H9 (cell line): ENCODE measurements around the gene NAXD. TPM values are rescaled to one million over a fixed set of nuclear protein-coding genes. Genes with fewer than 3 reads are reported as not detected.

Experiments used
- DNase-seq: peaks from one replicate; pipeline ENCODE4 v3.0.0-alpha.2; 2017
- H2AFZ ChIP-seq: one replicate; pipeline ENCODE4 v1.6.1; 2013; ENCODE audit warnings: mild to moderate bottlenecking, low read length, control low read depth, moderate library complexity
- H2AK5ac ChIP-seq: 2 replicates; pipeline ENCODE4 v1.6.1; 2013; ENCODE audit warnings: low read length, control low read depth, mixed read lengths; ENCODE audit not compliant: insufficient read length
- H2BK120ac ChIP-seq: one replicate; pipeline ENCODE4 v1.6.1; 2013; ENCODE audit warnings: low read depth, mild to moderate bottlenecking, low read length, control low read depth, inconsistent platforms; ENCODE audit not compliant: poor library complexity, severe bottlenecking
- H2BK12ac ChIP-seq: 2 replicates; pipeline ENCODE4 v1.6.1; 2013; ENCODE audit warnings: low read length, control low read depth, mixed read lengths, low read depth; ENCODE audit not compliant: insufficient read length
- H2BK15ac ChIP-seq: 2 replicates; pipeline ENCODE4 v1.6.1; 2013; ENCODE audit warnings: low read depth, low read length, control low read depth
- H2BK20ac ChIP-seq: one replicate; pipeline ENCODE4 v1.6.1; 2013; ENCODE audit warnings: low read depth, mild to moderate bottlenecking, low read length, control low read depth, inconsistent platforms; ENCODE audit not compliant: poor library complexity, severe bottlenecking
- H2BK5ac ChIP-seq: 2 replicates; pipeline ENCODE4 v1.6.1; 2013; ENCODE audit warnings: low read length, control low read depth, mixed read lengths; ENCODE audit not compliant: insufficient read length
- H3K14ac ChIP-seq: 2 replicates; pipeline ENCODE4 v1.6.1; 2013; ENCODE audit warnings: low read length, control low read depth; ENCODE audit not compliant: insufficient read depth
- H3K18ac ChIP-seq: 2 replicates; pipeline ENCODE4 v1.6.1; 2013; ENCODE audit warnings: low read depth, mild to moderate bottlenecking, mixed read lengths, low read length, control low read depth; ENCODE audit not compliant: insufficient read length
- H3K23ac ChIP-seq: 2 replicates; pipeline ENCODE4 v1.6.1; 2013; ENCODE audit warnings: low read length, control low read depth, mixed read lengths, low read depth; ENCODE audit not compliant: insufficient read length
- H3K23me2 ChIP-seq: 2 replicates; pipeline ENCODE4 v1.6.1; 2013; ENCODE audit warnings: low read depth, mild to moderate bottlenecking, mixed read lengths, low read length, control low read depth; ENCODE audit not compliant: insufficient read length, poor library complexity, severe bottlenecking
- H3K27ac ChIP-seq: 2 replicates; pipeline ENCODE4 v1.5.1; 2013; ENCODE audit warnings: low read length, control low read depth, mixed read lengths, low read depth; ENCODE audit not compliant: insufficient read length
- H3K27me3 ChIP-seq: 2 replicates; pipeline ENCODE4 v1.6.1; 2013; ENCODE audit warnings: low read length, control low read depth, inconsistent platforms; ENCODE audit not compliant: insufficient read depth
- H3K4ac ChIP-seq: 2 replicates; pipeline ENCODE4 v1.6.1; 2013; ENCODE audit warnings: low read depth, mild to moderate bottlenecking, control low read depth, inconsistent platforms, low read length, moderate library complexity
- H3K4me1 ChIP-seq: 2 replicates; pipeline ENCODE4 v1.6.1; 2013; ENCODE audit warnings: low read length, control low read depth, inconsistent platforms; ENCODE audit not compliant: insufficient read depth
- H3K4me2 ChIP-seq: 2 replicates; pipeline ENCODE4 v1.6.1; 2013; ENCODE audit warnings: low read length, control low read depth, mixed read lengths; ENCODE audit not compliant: insufficient read length, insufficient read depth
- H3K56ac ChIP-seq: 2 replicates; pipeline ENCODE4 v1.6.1; 2013; ENCODE audit warnings: low read depth, mild to moderate bottlenecking, mixed read lengths, low read length, control low read depth; ENCODE audit not compliant: insufficient read length
- H3K79me1 ChIP-seq: 2 replicates; pipeline ENCODE4 v1.6.1; 2013; ENCODE audit warnings: low read depth, mild to moderate bottlenecking, moderate library complexity, low read length, control low read depth, inconsistent platforms; ENCODE audit not compliant: insufficient read depth, poor library complexity, severe bottlenecking
- H3K79me2 ChIP-seq: 2 replicates; pipeline ENCODE4 v1.6.1; 2013; ENCODE audit warnings: low read length, control low read depth, inconsistent platforms; ENCODE audit not compliant: insufficient read depth
- H3K9ac ChIP-seq: 2 replicates; pipeline ENCODE4 v1.6.1; 2013; ENCODE audit warnings: low read length, control low read depth, mixed read lengths; ENCODE audit not compliant: insufficient read length; ENCODE audit errors: extremely low read depth
- H3K9me3 ChIP-seq: one replicate; pipeline ENCODE4 v1.6.1; 2013; ENCODE audit warnings: low read depth, low read length, inconsistent platforms; ENCODE audit not compliant: control insufficient read depth
- H3T11ph ChIP-seq: one replicate; pipeline ENCODE4 v1.6.1; 2013; ENCODE audit warnings: mild to moderate bottlenecking, low read length, control low read depth, inconsistent platforms
- H4K20me1 ChIP-seq: one replicate; pipeline ENCODE4 v1.6.1; 2013; ENCODE audit not compliant: control insufficient read depth, insufficient read length, insufficient read depth
- H4K5ac ChIP-seq: 2 replicates; pipeline ENCODE4 v1.6.1; 2013; ENCODE audit warnings: low read depth, mild to moderate bottlenecking, mixed read lengths, low read length, control low read depth; ENCODE audit not compliant: insufficient read length
- H4K8ac ChIP-seq: replicated peaks from 2 replicates; pipeline ENCODE4 v1.6.1; 2013; ENCODE audit warnings: low read length, control low read depth, mixed read lengths, low read depth; ENCODE audit not compliant: insufficient read length
- H4K91ac ChIP-seq: 2 replicates; pipeline ENCODE4 v1.6.1; 2013; ENCODE audit warnings: low read depth, mild to moderate bottlenecking, moderate library complexity, mixed read lengths, low read length, control low read depth; ENCODE audit not compliant: insufficient read length
- H3K27ac Mint-ChIP-seq, 3 experiments: 2 replicates in 2 of 3; 3 replicates in 1 of 3; pipeline ENCODE4 v1.8.0; 2020 to 2021; ENCODE audit warnings: mixed read lengths in 3 of 3, mild to moderate bottlenecking in 1 of 3, moderate library complexity in 1 of 3
- H3K27me3 Mint-ChIP-seq: 2 replicates; pipeline ENCODE4 v1.8.0; 2021; ENCODE audit warnings: low read depth, mild to moderate bottlenecking, moderate library complexity, mixed read lengths
- H3K36me3 Mint-ChIP-seq, 3 experiments: 2 replicates in 2 of 3; 3 replicates in 1 of 3; pipeline ENCODE4 v1.8.0; 2020 to 2021; ENCODE audit warnings: low read depth in 3 of 3, mixed read lengths in 3 of 3; ENCODE audit not compliant: insufficient read depth in 1 of 3
- H3K4me1 Mint-ChIP-seq, 2 experiments: 2 replicates each; pipeline ENCODE4 v1.8.0; 2020; ENCODE audit warnings: mixed read lengths in 2 of 2
- H3K4me3 Mint-ChIP-seq, 2 experiments: 2 replicates in 1 of 2; 3 replicates in 1 of 2; pipeline ENCODE4 v1.8.0; 2020 to 2021; ENCODE audit warnings: mild to moderate bottlenecking in 2 of 2, mixed read lengths in 2 of 2, moderate library complexity in 1 of 2
- H3K9me3 Mint-ChIP-seq, 2 experiments: 2 replicates in 1 of 2; 3 replicates in 1 of 2; pipeline ENCODE4 v1.8.0; 2020; ENCODE audit warnings: mild to moderate bottlenecking in 2 of 2, mixed read lengths in 2 of 2, moderate library complexity in 1 of 2
- CTCF ChIP-seq: fragments of 200-600 bp; sonication (generic); conservative IDR thresholded peaks from 3 replicates; pipeline ENCODE4 v1.8.0; 2021; ENCODE audit warnings: antibody characterized with exemption, mild to moderate bottlenecking
- WGBS: extraction: QIAGEN DNeasy Blood & Tissue Kit; methylation state at CpG from one replicate; pipeline ENCODE4 v1.1.7; 2013; ENCODE audit warnings: missing lambda C conversion rate, low lambda C conversion rate, mixed read lengths; ENCODE audit not compliant: insufficient read length; ENCODE audit errors: extremely low coverage; 5-methylcytosine and 5-hydroxymethylcytosine counted together
- total RNA-seq: library from RNA; stranded (reverse); gene quantifications from 2 replicates; pipeline ENCODE4 v1.2.1, GENCODE V29; 2021

The NAXD gene
- total RNA-seq, 1 experiment from 2014 or later = 25.5 TPM

- H3K4me1 ChIP-seq = peaks cover 2% of the 10 kb centered on the region
- no peak overlapping the region for H2BK5ac ChIP-seq
- no peaks in the 10 kb centered on the region for H3K27me3 ChIP-seq
- no peak overlapping the region for H3K27ac ChIP-seq
- H2BK15ac ChIP-seq = no peak overlapping the region
- H2AFZ ChIP-seq = no peak overlapping the region
- H3K4me2 ChIP-seq = no peak overlapping the region
- no peak overlapping the region for H3K9ac ChIP-seq
- no peak overlapping the region for H3T11ph ChIP-seq
- no peak overlapping the region for H2AK5ac ChIP-seq
- no peak overlapping the region for H4K91ac ChIP-seq
- peaks cover 2% of the 10 kb centered on the region for H4K20me1 ChIP-seq
- no peak overlapping the region for H3K23ac ChIP-seq
- H3K18ac ChIP-seq = no peak overlapping the region
- no peak overlapping the region for H3K56ac ChIP-seq
- no peak overlapping the region for H3K27ac Mint-ChIP-seq
- H4K8ac ChIP-seq = no peak overlapping the region
- no peak overlapping the region for H3K4me3 Mint-ChIP-seq
- H3K4ac ChIP-seq = no peak overlapping the region
- H3K79me2 ChIP-seq = no peaks in the 10 kb centered on the region
- no peak overlapping the region for H2BK12ac ChIP-seq
- H3K9me3 Mint-ChIP-seq = no peaks in the 10 kb centered on the region
- H3K79me1 ChIP-seq = no peaks in the 10 kb centered on the region
- no peak for DNase-seq
- no peak overlapping the region for H2BK20ac ChIP-seq
- TF ChIP-seq CTCF = no peak
- no peak overlapping the region for H4K5ac ChIP-seq
- no peaks in the 10 kb centered on the region; the same call in 1 of the 2 replicates for H3K27me3 Mint-ChIP-seq
- H3K23me2 ChIP-seq = no peaks in the 10 kb centered on the region
- no peak overlapping the region for H2BK120ac ChIP-seq
- peaks cover 7 to 15% of the 10 kb centered on the region in 2 experiments for H3K4me1 Mint-ChIP-seq
- H3K9me3 ChIP-seq = no peaks in the 10 kb centered on the region
- peaks cover 5 to 34% (median 30%) of the 10 kb centered on the region in 3 experiments; a peak in 6 of 7 replicates for H3K36me3 Mint-ChIP-seq
- no CpG with 5 or more reads among the region's 29 CpGs for WGBS
- no peak overlapping the region; the same call in 1 of the 2 replicates for H3K14ac ChIP-seq
Measured at GRCh38 chr13:110646442-110647364, 31.4 kb downstream of the NAXD start.
